GM18502 (cell line): Measurements from ENCODE around the gene TK1.
A peak's percentile ranks its signal among the peaks of the same experiment; 100 is the strongest.
"Not testable (repeated sequence)": the region's sequence is repeated elsewhere in the genome, so short reads cannot be mapped to it uniquely, and the experiment has no call there.

Experiments used
- ATAC-seq: cut with Tn5 transposase; IDR thresholded peaks from one replicate; pipeline ENCODE4 v1.9.1; 2021; ENCODE audit warnings: mild to moderate bottlenecking; ENCODE audit not compliant: unreplicated experiment, poor library complexity

Gene TK1

GRCh38 chr17:78186692-78187595 lies at the start of gene TK1, which contains the start of gene AFMID:
Gene TK1 (minus strand): TSS chr17:78187052. CDS start chr17:78186994, 58 bp downstream.
Gene AFMID (plus strand): TSS chr17:78187362. CDS start chr17:78187371, 9 bp downstream.
- peak; percentile 88 for ATAC-seq

- no peak for ATAC-seq
Measured at GRCh38 chr17:78235885-78236284, 49.0 kb upstream of the TK1 start.

DNA sequence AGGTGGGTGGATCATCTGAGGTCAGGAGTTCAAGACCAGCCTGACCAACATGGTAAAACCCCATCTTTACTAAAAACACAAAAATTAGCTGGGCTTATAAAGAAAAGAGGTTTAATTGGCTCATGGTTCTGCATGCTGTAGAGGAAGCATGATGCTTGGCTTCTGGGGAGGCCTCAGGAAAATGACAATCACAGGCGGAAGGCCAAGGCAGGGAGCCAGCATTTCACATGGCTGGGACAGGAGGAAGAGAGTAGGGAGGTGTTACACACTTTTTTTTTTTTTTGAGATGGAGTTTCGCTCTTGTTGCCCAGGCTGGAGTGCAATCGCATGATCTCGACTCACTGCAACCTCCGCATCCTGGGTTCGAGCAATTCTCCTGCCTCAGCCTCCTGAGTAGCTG lies 48.2 kb upstream of the TK1 start:
- not testable (repeated sequence) for ATAC-seq

DNA sequence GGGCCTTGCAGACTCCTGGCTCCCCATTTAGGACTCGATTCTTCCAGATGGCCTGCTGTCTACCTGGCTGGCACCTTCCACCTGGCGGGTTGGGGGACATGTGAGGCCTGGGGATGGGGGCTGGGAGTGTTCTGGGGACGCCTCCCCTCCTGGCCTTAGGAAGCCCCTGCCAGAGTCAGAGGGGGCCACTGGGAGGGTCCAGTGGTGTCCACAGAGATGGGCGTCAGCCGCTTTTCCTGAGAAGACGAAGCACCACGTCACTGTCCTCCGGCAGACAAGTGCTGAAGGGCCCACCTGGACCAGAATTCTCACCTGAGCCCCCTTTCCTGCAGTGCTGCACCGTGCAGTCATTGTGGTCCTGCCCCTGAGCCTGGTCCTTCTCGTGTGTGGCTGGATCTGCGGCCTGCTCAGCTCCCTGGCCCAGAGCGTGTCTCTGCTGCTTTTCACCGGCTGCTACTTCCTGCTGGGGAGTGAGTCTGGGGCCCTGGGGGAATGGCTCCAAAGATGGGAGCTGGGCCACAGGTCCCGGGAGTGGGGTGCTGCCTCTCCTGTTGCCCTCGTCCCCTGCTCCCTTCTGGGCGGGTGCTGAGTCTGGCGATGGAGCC lies 47.5 kb upstream of the TK1 start:
- no peak for ATAC-seq

DNA sequence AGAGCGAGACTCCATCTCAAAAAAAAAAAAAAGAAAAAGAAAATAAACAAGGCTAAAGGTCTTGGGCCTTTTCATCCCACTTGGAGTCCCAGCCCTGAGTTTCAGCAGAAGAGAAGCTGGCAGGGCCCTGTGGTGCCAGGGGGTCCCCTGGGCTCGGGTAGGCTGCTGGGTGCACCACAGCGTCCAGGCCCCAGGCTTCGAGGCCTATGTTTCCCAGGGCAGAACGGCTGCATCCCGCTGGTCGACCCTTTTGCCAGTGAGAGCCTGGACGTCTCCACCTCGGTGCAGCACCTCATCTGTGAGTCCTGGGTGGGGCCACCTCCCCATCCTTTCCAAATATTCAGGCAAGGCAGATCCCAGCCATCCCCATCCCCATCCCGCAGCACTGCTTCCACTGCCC lies 46.8 kb upstream of the TK1 start:
- ATAC-seq: no peak

DNA sequence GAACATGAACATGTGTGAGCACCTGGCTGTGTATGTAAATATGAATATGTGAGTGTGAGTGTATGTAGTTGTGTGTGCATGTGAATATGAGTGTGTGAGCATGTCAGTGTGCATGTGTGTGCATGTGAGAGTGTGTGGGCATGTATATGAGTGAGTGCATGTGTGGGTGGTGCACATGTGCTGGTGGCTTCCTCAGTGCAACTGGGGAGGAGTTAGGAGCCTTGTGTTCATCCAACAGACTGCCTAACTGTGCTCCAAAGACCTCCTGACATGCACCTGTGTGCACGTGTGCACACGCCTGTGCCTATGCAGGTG lies 46.0 kb upstream of the TK1 start:
- ATAC-seq: no peak

DNA sequence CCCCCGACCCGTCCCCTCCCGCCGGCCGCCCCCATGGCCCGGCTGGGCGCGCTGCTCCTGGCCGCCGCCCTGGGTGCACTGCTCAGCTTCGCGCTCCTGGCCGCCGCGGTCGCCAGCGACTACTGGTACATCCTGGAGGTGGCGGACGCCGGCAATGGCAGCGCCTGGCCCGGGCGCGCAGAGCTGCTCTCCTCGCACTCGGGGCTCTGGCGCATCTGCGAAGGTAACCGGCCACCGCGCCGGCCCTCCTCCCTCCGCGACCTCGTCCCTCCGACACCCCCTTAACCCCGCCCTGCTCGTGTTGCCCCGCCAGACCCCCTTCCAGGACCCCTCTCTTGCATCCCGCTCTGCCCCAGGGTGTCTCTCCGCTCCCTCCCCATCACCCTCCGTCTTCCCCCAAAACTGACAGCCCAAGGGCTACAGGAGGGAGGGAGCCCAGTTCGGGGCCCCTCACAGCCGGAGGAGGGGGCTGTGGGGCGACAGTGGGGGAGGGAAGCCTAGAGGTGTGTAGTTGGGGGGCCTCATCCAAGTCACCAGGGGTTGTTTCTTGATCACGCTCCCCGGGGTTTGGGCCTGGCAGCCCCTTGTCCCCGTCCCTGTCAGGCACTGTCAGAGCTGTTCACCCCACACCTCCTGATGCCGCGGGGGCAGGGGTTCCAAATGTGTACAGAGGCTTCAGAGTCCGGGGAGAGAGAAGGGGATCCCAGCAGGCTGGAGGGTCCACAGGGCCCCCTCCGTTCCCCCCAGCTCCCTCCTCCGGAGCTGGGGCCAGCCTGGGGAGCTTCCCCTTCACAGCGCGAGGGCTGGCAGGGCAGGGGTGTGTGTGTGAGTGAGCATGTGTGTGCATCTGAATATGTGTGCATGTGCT lies 45.4 kb upstream of the TK1 start:
- ATAC-seq: no peak

DNA sequence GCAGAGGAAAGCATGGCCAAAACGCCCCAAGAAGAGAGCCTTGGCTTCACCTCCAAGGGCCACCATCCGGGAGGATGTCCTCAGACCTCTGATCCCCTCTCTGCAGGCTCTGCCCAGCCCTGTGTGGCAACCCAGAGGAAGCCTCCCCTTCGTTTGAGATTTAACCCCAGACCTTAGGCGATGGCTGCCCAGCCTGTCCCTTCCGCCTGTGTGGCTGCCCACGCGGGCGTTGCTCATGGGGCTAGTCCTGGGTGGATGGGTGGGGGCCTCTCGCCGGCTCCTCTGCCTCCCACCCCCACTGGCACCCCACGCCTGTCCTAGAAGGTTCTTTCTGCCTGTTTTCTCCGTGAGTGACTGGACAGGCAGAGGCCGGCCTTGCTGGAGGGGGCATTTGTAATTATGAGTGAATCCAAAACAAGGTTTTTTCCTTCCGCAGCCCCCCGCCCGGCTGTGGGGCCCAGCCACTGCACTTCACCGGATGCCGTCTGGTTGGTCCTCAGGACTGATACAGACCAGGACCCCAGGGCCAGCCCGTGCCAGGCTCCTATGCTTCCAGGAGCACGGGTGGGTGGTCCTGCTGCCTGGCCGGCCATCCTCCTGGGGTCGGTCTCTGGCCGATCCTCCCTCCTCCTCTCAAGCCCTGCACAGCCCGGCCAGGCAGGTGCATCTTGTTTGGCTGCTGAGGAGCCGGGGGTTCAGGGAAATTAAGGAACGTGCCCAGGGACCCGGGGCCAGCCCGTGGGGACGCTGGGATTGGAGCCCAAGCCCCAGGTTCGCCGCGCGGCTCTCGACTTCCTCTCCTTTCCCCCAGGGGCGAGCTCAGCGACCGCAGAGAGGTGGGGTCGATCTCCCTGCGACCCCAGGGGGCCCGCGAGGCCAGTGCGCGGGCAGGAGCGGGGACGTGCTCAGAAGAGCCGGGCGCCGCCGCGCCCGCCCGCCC lies 44.4 kb upstream of the TK1 start, which contains the start of gene TMEM235:
Gene TMEM235, plus strand, starts transcription at position 636 of the 940 bp plus-strand sequence. CDS start 393 bp downstream, outside the sequence.
- ATAC-seq: no peak

GRCh38 chr17:78230252-78230962 lies 43.6 kb upstream of the TK1 start:
- ATAC-seq: no peak

DNA sequence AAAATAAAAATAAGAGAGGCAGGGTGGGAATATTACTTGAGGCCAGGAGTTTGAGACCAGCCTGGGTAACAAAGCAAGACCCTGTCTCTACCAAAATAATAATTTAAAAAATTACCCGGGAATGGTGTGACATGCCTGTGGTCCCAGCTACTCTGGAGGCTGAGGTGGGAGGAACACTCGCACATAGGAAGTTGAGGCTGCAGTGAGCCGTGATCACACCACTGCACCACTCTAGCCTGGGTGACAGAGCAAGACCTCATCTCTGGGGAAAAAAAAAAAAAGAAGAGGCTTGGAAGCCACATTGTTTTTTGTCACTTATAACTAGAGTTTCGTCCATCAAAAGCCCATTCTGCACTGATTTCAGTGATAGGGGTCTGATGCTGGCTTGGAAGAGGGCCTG lies 41.3 kb upstream of the TK1 start:
- ATAC-seq: no peak

GRCh38 chr17:78227455-78227916 lies 40.6 kb upstream of the TK1 start:
- ATAC-seq: no peak

- ATAC-seq: no peak
Measured at GRCh38 chr17:78226759-78227454, 40.1 kb upstream of the TK1 start.

DNA sequence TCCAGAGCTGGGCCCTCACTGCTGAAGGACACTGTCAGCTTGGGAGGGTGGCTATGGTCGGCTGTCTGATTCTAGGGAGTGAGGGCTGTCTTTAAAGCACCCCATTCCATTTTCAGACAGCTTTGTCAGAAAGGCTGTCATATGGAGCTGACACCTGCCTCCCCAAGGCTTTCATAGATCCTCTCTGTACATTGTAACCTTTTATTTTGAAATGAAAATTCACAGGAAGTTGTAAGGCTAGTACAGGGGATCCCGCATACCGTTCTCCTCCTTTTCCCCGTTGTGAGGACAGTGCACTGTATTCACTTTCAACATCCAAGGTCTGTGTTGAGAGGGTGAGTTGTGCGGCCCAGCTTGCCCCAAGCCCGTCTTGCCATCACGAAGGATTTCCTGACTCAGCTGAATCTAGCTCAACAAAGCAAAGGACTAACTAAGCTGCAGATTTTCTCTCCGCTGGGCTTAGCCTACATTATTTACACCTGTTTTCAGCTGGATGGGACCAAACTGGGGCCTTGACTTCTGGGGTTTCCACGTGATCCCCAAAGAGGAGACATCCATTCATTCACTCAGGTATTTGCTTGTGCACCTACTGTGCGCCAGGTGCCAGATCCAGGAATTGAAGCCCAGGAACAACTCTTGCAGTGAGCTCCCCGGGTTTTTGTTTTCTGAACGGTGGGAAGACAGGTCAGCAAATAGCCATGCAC lies 39.4 kb upstream of the TK1 start:
- no peak for ATAC-seq

DNA sequence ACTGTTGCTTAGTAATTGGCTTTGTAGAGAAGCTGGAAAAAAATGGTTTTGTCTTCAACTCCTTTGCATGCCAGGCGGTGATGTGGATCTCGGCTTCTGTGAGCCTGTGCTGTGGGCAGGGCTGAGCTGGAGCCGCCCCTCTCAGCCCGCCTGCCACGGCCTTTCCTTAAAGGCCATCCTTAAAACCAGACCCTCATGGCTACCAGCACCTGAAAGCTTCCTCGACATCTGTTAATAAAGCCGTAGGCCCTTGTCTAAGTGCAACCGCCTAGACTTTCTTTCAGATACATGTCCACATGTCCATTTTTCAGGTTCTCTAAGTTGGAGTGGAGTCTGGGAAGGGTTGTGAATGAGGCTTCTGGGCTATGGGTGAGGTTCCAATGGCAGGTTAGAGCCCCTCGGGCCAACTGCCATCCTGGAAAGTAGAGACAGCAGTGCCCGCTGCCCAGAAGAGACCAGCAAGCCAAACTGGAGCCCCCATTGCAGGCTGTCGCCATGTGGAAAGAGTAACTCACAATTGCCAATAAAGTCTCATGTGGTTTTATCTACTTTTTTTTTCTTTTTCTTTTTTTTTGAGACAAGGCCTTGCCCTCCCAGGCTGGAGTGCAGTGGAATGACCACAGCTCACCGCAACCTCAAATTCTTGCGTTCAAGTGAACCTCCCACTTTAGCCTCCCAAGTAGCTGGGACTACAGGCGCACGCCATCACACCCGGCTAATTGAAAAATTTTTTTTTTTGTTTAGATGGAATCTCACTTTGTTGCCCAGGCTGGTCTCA lies 38.4 kb upstream of the TK1 start:
- ATAC-seq: no peak

GRCh38 chr17:78224231-78225087 lies 37.6 kb upstream of the TK1 start:
- ATAC-seq: no peak

- ATAC-seq: no peak
Measured at GRCh38 chr17:78223765-78224164, 36.9 kb upstream of the TK1 start.
